Measurements from ENCODE around the gene SLC25A41. TPM values are rescaled to one million over a fixed set of nuclear protein-coding genes. Genes with fewer than 3 reads are reported as not detected.
A peak's percentile ranks its signal among the peaks of the same experiment; 100 is the strongest.

The SLC25A41 gene
- polyA plus RNA-seq, 1 donor (not counting 4 experiments of a cell fraction or from before 2014, with no cell fraction given) = not detected

- dilution Hi-C loops (cut with MboI; ENCODE audit: extremely low pct_ligation_motif_present, low sequenced_read_pairs) = no loop called here
- H3K36me3 ChIP-seq (ENCODE audit: control insufficient read depth in 2 of 2, extremely low read depth in 1 of 2, insufficient read depth in 2 of 2, low read length in 2 of 2) = peaks cover 43 to 67% of the 10 kb centered on the region in 2 experiments
- no peaks in the 10 kb centered on the region for H3K9me3 ChIP-seq (ENCODE audit: control insufficient read depth, low read depth, low read length)
- H3K79me2 ChIP-seq (ENCODE audit: control insufficient read depth, insufficient read depth, low read length) = peaks cover 54% of the 10 kb centered on the region
- H3K4me1 ChIP-seq (ENCODE audit: control insufficient read depth, extremely low read depth, insufficient read depth, low read length) = peaks cover 8% of the 10 kb centered on the region
- no peak overlapping the region for H3K27ac ChIP-seq (ENCODE audit: control insufficient read depth, insufficient read depth, low read length)
- H3K27me3 ChIP-seq (ENCODE audit: control insufficient read depth, extremely low read depth, insufficient read depth, low read length) = no peaks in the 10 kb centered on the region
- H2AFZ ChIP-seq (ENCODE audit: control insufficient read depth, low read length) = no peak overlapping the region
- peaks cover 2% of the 10 kb centered on the region for H3K9me1 ChIP-seq (ENCODE audit: control insufficient read depth, extremely low read depth, insufficient read depth, low read length)
- DNase-seq (ENCODE audit: low read depth, low spot score) (no peak), FAIRE-seq (no peak)
- H3K4me2 ChIP-seq (ENCODE audit: control insufficient read depth, extremely low read depth, insufficient read depth, low read depth, low read length) = no peak overlapping the region
- peaks cover 11% of the 10 kb centered on the region for H4K20me1 ChIP-seq (ENCODE audit: control insufficient read depth, extremely low read depth, insufficient read depth, low read length)
- no peak overlapping the region for H3K9ac ChIP-seq (ENCODE audit: control insufficient read depth, extremely low read depth, insufficient read depth, low read length)
- TF ChIP-seq CTCF (optimal IDR thresholded peaks at IDR 0.05 in 1 of 3, IDR thresholded peaks at IDR 0.05 in 1 of 3, conservative IDR thresholded peaks at IDR 0.05 in 1 of 3; ENCODE audit: extremely low read depth in 1 of 3, insufficient read depth in 2 of 3, low read length in 3 of 3) (no peak), EZH2 (IDR thresholded peaks at IDR 0.05; ENCODE audit: low read length) (no peak)
- no peak overlapping the region for H3K4me3 ChIP-seq (ENCODE audit: control insufficient read depth in 2 of 3, extremely low read depth in 1 of 3, insufficient read depth in 2 of 3, low read depth in 1 of 3, low read length in 3 of 3)
These were observed 15.0 kb downstream of the SLC25A41 start for GRCh38 chr19:6418562-6418932.

DNA sequence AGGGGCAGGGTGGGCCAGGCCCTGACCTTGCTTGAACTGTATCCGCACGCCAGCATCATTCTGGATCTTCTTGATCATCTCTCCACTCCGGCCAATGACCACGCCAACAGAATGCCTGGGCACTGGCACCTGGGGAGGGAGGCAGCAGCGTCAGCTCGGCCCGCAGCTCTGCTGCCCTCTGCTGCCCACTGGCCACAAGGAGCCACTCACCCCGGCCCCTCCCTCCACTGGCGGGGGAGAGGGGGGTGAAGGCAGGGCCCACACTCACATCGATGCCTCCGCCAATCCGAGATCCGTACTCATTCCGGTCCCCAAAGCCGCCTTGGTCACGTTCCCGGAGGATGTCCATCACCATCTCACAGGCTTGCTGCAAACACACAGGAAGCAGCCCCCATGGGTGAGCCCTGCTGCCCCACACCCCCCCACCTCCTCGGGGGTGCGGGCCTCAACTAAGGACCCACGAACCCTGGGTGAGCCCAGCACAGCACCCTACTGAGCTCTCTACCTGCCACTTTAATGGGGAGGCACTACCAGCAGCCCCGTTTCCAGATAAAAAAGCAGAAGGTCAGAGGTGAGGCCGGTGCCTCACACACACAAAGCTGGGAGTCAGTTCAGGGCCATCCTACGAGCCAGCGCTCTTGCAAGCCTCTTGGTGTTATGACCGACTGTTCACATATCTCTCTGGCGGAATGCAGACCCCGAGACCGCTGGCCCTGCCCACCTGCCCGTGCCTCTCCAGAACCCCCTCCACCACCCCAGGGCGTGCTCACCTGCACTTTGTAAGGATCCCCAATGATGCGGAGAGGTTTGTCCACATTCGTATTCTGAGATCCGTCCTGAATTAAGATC, 15.6 kb downstream of the SLC25A41 start:
- dilution Hi-C loops (cut with MboI; ENCODE audit: extremely low pct_ligation_motif_present, low sequenced_read_pairs) = no loop called here
- H3K4me1 ChIP-seq (ENCODE audit: control insufficient read depth, extremely low read depth, insufficient read depth, low read length) = peaks cover 2% of the 10 kb centered on the region
- no peaks in the 10 kb centered on the region for H3K9me3 ChIP-seq (ENCODE audit: control insufficient read depth, low read depth, low read length)
- no peaks in the 10 kb centered on the region for H3K27me3 ChIP-seq (ENCODE audit: control insufficient read depth, extremely low read depth, insufficient read depth, low read length)
- H3K4me2 ChIP-seq (ENCODE audit: control insufficient read depth, extremely low read depth, insufficient read depth, low read depth, low read length) = no peak overlapping the region
- H3K9ac ChIP-seq (ENCODE audit: control insufficient read depth, extremely low read depth, insufficient read depth, low read length) = no peak overlapping the region
- H3K4me3 ChIP-seq (ENCODE audit: control insufficient read depth in 2 of 3, extremely low read depth in 1 of 3, insufficient read depth in 2 of 3, low read depth in 1 of 3, low read length in 3 of 3) = no peak overlapping the region
- no peaks in the 10 kb centered on the region for H3K9me1 ChIP-seq (ENCODE audit: control insufficient read depth, extremely low read depth, insufficient read depth, low read length)
- no peak for DNase-seq (ENCODE audit: low read depth, low spot score)
- TF ChIP-seq CTCF (optimal IDR thresholded peaks at IDR 0.05 in 1 of 3, IDR thresholded peaks at IDR 0.05 in 1 of 3, conservative IDR thresholded peaks at IDR 0.05 in 1 of 3; ENCODE audit: extremely low read depth in 1 of 3, insufficient read depth in 2 of 3, low read length in 3 of 3) (peak in 1 of 3 experiments; percentile 41), EZH2 (IDR thresholded peaks at IDR 0.05; ENCODE audit: low read length) (no peak)
- no peak overlapping the region for H3K27ac ChIP-seq (ENCODE audit: control insufficient read depth, insufficient read depth, low read length)
- FAIRE-seq = no peak
- no peak overlapping the region for H2AFZ ChIP-seq (ENCODE audit: control insufficient read depth, low read length)
- H3K36me3 ChIP-seq (ENCODE audit: control insufficient read depth in 2 of 2, extremely low read depth in 1 of 2, insufficient read depth in 2 of 2, low read length in 2 of 2) = peaks cover 43 to 67% of the 10 kb centered on the region in 2 experiments
- H3K79me2 ChIP-seq (ENCODE audit: control insufficient read depth, insufficient read depth, low read length) = peaks cover 48% of the 10 kb centered on the region
- peaks cover 5% of the 10 kb centered on the region for H4K20me1 ChIP-seq (ENCODE audit: control insufficient read depth, extremely low read depth, insufficient read depth, low read length)
